GOT3 (cell line): ENCODE measurements around the gene VGLL3.
"Not testable (repeated sequence)": the region's sequence is repeated elsewhere in the genome, so short reads cannot be mapped to it uniquely, and the experiment has no call there.

Experiments used
- DNase-seq: peaks from one replicate; lab custom pipeline; 2025; ENCODE audit warnings: mixed read lengths; lab: John Stamatoyannopoulos, UW

Gene VGLL3

DNA sequence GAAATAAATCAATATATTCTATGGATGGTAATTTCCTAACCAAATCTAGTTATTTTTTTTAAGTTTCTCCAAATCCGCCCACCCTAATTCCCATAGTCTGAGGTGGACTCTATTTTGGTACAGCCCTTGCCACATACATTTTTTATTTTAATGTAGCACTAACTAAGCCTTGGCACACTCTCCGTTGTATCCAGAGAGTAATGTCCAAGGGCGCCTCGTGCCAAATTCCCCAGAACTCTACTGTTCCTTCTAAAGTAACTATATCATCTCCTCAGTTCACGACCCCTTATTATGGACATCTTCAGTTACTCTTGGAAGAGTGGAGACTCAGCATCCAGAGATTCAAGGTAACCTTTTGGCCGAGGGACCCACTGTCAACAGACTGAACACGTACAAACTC is 1.3 kb downstream of the VGLL3 start:
- no peak for DNase-seq

DNA sequence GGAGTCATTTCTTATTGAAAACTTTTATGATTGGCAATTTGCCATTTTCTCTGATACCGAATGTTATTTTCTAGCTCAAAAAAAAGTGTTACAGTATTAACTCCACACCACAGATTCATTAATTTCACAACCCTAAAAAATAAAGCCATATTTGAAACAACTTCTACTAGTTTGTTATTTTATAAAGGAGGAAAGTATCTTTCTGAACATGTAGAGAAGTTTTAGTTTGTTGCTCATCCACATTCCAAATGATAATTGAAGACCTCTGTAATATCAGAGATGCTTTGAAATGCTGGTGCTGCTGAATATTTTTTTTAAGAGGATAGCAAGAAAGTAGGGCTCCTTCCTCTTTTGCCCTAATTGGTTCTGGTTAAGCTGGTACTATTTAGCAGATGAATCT is 1.9 kb downstream of the VGLL3 start:
- no peak for DNase-seq

DNA sequence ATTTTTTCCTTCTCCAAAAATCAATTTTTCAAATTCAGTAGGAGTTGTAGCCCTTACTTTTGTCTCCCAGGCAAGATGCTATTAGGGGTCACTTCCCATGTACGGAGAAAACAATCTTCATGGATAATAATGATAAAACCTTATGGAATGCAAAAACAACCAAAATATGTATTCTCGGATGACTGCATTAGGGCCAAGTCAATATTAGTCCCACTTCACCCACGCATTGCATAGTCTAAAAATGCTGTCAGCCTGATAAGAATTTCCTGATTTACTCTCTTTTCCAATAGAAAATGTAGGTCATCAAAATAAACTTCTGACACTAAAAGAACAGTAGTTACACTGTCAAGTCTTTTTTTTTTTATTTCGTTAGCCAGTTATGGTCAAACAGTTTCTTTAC is 2.7 kb downstream of the VGLL3 start:
- no peak for DNase-seq

DNA sequence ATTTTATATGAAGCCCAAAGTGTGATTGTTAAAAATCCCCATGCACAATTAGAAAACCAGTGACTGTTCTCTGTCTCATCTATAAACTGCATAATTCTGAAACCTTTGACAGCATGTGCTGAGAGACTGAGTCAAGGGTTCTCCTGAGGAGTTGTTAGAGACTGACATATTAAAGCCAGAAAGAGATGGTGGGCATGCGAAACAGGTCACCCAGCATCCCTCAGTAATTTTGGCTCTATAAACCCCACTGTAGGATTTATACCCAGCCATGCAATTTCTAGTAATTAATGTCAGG is 3.6 kb downstream of the VGLL3 start:
- no peak for DNase-seq

DNA sequence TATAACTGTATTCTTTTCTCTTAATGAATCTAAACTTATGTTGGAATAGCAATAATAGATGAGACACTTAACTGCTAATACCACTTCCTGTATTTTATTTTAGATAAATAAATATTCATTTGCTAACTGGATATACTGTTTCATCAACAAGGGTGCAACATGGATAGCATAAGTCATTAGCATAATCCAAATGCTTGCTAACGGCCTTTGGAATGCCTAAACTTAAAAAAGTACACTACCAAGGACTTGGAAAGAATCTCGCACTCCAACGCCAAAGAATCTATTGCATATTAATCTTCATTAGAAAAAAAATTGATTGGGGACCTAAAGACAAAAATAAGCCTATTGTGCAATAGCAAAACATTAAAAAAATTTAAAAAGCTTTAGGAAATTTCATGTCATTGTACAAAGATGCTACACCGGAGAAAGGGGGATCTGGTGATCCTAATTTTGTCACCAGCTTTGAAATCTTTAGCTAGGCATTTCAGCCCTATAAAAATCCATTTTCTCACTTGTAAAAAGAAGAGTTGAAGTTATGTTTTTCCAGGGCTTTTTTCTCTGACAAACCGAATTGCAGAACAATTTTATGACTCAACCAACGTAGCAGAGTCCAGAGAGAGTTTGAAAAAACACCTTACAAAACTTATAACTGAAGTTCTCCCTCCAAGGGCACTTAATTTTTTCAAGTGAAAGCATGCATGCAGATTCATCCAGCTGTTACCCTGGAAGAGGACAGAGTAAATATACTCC is 4.1 kb downstream of the VGLL3 start:
- no peak for DNase-seq

DNA sequence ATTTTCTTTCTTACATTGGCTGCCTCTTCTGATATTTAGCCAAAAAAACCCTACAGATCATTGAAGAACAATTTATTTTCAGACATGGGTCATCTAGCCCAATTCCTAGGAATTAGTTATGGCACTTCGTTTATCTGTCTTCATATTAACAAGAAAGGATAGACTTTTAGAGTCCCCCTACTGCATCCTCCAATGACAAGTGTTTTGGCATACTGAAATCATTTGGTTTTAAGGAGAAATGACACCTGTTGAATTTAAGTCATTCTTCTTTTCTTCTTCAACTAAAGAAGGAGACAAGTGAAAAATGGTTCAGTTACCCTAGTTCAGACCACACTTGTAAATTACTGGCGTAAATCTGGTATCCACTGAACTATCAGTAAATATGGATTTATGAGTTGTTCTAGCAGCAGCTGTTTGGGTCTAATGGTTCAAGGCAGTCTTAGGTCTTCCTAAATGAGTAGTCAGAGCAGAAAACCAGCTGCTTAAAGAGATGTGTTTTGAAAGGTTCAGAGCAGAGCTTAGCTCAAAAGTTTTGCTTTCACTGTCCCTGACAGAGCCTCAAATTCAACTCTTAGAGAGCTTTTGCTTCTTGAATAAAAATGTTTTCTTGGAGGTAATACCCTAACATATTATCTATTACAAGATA is 5.6 kb downstream of the VGLL3 start:
- no peak for DNase-seq

DNA sequence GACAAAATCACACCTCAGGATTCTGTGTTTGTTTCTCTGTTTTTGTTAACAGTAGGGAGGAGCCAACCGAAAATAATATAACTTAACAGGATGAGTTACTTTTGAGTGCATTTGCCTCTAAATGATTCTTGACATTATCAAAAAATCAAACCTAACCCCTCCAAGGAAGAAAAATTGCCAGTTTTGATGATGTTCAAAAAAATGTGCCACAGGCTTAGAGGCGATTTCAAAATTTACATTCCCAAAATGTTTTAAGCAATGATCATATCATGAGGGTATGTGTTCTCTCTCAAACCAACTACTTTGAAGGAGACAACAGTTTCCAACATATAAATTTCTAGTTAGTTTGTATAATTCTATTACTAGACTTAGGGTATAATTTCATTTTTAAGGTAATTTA is 6.7 kb downstream of the VGLL3 start:
- DNase-seq: no peak

DNA sequence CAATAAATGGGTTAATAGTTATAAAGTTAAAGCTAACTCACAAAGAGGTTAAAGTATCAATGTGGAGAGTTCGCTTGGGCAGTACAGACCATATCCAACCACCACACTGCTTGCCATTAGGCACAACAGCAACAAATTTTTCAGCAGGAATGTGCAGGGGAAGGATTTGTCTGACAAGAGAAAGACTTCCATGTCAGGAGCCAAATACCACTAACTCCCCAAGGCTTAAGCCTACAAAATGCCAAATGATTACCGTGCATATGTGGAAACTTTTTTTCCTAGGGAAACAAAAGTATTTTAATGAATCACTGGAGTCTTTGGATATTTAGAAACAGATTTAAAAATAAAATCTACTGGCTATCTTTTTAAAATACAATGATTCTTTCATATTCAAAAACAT is 8.1 kb downstream of the VGLL3 start:
- DNase-seq: no peak

DNA sequence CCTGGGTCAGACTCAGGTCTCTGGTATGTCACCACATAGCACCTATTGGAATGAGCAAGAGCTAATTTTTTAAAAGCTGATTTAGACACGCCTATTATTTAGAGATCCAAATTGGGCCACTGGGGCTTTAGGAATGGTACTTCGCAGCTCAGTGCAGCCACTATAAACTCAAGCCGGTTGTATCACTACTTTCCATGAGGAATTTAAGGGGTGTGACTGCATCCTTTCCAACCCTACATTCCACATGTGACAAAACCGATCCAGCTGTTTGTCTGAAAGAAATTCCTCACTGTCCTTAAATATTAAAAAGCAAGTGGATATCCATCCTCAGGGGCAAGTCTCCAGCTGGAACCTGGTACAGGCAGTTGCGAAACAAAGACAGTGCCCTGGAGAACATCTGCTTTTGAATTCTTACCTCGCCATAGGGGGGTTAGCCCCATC is 12.8 kb downstream of the VGLL3 start:
- no peak for DNase-seq

DNA sequence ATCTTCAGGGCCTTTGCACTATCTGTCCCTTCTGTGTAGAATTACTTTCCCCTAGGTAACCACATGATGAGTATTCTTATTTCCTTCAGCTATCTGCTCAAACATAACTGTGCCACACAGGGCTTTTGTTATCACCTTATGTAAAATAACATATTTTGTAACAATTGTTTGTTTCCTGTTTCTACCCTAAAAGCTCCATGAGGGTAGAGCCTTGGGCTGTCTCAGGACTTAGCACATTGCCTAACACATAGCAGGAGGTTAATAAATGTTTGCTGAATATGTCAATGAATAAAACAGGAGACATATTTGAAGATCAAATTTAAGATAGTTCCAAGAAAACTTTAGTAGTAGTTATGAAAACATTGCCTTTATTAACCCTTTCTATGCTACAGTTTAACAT is 14.7 kb downstream of the VGLL3 start:
- DNase-seq: no peak

DNA sequence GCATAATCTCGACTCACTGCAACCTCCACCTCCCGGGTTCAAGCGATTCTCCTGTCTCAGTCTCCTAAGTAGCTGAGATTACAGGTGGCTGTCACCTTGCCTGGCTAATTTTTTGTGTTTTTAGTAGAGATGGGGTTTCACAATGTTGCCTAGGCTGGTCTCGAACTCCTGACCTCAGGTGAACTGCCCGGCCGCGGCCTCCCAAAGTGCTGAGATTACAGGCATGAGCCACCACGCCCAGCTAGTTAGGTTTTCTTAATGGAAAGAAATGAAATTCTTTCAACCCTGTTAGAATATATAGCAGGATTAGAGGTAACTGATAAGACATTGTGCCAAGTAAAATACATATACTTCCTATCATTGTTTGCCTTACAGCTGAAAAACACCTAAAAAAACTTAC is 16.8 kb downstream of the VGLL3 start:
- not testable (repeated sequence) for DNase-seq

DNA sequence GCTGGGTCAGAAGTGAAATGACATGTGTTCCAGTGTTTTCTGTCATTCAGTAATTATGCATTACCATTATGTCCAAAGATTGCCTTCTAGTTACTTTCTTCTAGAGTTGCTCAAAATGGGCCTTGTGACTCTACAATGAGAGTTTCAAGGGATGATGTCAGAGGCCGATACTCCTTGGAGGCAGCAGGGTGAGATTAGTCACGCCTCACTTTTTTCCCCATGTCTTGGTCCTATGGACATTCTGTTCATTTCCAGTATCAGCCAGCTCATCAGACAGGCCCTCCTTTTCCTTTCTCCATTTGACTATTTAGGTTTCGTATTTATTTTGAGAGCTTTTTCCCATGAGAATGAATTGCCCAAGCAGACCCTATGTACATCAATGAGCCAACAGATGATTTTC is 17.5 kb downstream of the VGLL3 start:
- no peak for DNase-seq

DNA sequence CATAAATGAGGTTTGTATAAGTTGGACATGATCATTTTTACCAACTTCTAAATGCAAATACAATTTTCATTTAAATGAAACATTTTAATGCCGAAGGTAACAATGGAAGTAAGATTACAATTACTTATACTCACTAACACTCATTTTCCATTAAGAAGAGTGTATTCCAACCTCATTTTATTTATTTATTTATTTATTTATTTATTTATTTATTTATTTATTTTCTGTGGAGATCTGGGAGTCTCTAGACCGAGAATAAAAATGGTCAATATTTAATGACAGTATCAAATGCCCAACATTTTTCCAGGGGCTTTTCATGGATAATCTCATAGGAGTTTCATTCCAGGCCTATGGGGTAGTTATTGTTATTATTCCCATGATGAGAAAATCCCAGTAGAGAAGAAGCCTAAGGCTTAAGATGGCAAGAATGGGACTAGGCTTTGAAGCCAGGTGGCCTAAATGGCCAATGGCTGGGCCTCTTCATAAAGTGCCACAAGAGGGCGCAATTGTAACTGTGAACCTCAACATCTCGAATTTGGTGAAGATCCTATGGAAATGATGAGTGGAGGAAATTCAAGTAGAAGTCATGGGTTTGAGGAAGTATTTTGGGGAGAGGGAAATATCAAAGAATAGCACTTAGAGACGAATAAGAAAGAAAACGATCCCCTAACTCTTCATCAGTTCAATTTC is 21.3 kb downstream of the VGLL3 start:
- no peak for DNase-seq

DNA sequence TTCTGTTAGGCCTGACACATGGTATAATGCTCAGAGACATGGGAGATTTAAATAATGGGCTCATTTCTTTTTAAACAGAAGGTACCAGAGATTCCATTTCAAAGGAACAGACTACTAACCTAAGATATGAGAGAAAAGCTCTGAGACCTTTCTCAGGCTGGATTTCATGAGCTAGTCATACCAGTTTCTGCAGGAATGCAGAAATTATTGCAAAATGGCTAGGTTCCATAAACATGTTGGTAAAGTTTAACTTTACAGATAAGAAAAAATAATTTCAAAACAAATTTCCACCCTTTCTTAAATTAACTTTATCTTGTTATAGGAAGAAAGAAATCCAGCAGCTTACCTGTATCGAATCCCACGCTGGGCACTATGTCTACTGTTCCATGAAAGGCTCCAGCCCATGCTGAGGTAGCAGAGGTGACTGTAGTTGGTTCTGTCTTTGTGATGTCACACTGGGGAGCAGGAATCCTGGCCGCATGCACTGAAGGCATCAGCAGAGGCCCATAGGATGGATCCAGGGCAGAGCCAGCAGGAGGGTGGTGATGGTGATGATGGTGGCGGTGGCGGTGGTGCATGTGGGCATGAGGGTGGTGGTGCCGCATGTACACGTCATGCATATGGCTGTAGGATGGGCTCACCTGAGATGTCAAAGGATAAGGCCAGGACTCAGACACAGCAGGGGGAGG is 22.6 kb downstream of the VGLL3 start:
- no peak for DNase-seq

DNA sequence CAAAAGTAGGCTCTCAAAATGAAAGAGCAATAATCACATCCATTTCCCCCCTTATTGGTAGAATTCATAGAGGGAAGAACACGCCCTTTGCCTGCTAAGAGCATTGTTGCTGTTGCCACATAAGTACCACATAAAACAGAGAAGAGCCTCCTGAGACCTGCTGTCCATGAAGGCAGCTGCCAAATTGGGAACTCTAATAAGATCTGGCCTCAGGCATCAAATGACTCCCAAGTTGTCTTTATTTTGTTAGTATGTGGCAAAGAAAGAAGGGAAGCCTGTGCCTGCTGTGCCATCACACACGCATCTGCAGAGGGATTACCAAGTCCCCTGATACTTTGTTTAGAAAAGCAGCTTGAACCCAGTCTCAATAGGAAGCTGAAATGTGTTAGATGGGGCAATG is 23.9 kb downstream of the VGLL3 start:
- DNase-seq: no peak

DNA sequence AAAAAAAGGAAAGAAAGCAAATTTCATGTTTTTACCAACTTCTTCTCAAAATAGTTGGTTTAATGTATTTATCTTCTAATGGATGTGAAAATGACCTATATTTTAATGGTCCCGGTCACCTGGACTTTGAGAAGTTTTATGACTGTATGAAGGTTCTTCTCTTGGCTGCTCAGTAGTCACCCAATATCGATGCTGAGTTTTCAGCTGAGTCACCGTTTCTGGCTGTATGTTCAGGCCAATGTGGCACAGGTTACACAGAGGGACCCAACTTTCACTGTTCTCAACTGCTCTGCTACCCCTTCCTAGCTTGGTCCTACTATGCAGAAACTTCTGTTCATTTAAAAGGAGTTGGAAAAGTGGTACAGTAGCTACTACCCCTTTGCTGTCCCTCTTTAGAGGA is 25.8 kb downstream of the VGLL3 start:
- DNase-seq: no peak

DNA sequence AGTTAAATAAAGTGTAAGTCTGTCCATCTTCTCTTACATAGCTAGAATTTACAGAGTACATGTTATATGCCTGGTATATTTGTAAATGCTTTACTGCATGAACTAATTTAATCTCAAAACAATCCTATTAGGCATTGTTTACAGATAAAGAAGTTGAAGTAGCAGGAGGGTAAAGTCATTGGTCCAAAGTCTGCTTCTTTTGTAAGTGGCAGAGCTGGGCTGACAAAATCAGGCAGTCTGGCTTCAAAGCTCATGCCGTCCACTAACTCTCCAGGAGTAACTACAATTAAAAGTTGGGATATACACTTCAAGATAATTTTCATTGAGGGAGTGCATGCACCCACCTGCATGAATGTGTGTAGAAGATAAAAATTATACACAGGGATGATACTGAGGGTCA is 27.3 kb downstream of the VGLL3 start:
- DNase-seq: no peak

DNA sequence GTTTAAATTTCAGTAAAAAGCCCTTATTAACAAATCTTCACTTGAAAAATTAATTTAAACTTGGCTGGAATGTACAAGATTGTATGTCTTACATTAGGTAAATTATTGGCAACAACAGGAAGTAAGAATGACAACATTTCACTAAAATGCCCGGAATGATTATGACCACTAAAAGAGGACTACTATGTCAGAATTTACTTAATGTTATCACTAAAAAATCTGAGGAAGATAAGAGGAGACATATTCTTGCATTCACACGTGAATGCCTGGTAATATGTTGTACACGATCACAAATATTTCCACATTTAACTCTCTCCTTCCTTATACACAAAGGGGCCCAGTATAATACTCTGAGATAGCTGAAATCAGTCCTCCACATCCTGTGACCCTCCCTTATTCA is 29.7 kb downstream of the VGLL3 start:
- no peak for DNase-seq

DNA sequence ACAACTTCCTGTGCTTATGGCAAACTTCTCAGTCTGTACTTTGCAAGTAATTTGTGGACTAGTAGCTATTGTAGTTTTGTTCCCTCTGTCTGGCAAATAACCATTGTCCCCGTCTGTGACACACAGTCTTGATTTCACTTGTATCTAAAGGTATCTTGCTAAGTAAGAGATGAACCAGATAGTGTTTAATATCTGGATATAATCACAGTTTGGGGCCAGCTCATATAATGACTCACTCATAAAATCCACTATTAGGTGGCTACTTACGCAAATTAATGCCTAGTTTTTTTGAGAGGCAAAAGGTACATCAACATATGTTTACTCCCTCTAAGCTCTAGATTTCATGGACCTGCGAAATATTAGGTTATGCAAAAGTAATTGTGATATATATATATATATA is 30.4 kb downstream of the VGLL3 start:
- DNase-seq: no peak

DNA sequence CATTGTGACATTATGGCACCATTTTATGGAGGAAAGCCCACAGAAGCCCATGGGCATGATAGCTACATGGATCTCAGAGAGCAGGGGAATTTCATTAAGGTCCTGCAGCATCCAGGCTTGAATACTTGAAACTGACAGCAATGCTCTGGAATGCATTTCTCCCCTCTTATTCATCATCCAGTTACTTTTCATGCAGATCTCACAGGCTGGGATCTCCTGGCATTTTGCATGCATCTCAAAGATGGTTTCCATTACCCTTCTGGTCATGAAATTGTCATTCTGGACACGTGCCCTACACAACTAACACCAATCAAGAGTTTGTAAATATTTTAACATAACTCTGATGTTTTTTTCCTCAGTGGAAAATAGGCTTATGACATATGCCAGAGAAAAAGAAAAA is 32.4 kb downstream of the VGLL3 start:
- no peak for DNase-seq

DNA sequence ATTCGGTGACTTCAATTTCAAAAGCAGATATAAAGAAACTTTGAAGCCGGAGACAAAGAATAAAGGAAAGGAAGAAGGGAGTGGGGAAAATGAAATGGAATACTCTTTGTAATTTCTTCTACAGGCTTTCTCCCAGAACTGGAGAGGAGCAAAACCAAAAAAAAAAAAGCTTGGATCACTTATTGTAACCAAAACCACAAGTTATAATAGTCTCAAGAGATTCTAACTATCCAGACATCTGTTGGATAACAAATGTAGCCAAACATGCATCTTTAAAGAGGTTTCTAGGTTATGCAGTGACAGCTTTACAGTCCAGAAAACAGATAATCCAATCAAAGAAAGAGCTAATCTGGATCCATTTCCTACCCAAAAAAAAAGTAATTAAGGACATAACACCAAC is 36.2 kb downstream of the VGLL3 start:
- no peak for DNase-seq

DNA sequence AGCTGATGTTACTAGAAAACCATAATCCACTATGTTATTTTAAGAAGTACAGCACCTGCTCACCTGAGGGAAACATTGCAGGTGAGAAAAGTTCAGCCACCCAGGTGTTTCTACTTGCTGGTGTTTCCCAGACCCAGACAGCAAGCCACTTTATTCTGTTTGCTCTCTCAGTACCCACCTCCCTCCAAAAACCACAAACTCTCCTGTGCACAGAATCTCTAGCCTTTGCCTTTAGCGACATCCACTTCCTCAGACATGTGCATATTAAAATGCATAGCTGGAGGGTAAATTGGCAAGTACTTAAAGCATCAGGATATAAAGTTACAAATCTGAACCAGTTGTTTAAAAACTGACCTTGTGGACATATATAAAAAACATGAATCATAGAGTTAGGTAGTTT is 36.7 kb downstream of the VGLL3 start:
- no peak for DNase-seq

DNA sequence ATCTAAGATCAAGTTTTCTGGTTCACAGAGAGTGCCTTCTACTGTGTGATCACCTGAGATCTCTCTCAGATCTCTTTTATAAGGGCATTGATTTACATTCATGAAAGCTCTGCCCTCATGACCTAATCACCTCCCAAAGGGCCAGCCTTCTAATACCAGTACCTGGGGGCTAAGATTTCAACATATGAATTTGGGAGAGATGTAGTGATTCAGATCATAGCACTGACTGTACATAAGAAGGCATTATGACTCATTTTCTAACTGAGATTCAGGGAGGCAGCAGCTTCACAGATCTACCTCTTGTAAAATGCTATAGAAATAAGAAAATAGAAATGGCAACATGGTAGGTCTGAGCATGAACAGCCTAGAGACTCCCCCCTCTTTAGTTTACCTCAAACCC is 39.6 kb downstream of the VGLL3 start:
- DNase-seq: no peak
